ENCODE data around the gene MAPKAPK3. TPM values are rescaled to one million over a fixed set of nuclear protein-coding genes. Genes with fewer than 3 reads are reported as not detected.

The MAPKAPK3 gene
- total RNA-seq, 4 donors from 2014 or later: 66.1 to 147 (median 97.5) TPM

- Histone ChIP-seq H3K36me3 (peaks cover 0 to 4% of the 10 kb centered on the region in 2 donors), H3K9me3 (no peaks in the 10 kb centered on the region), H3K27ac (peak overlapping the region in 2 of 3 donors; percentile 41), H3K4me1 (peaks cover 8 to 30% of the 10 kb centered on the region in 2 donors), H3K27me3 (no peaks in the 10 kb centered on the region), H3K4me3 (replicated peaks in 1 of 3) (no peak overlapping the region)
- DNase-seq: no peak
- TF ChIP-seq CTCF (IDR thresholded peaks at IDR 0.05) (no peak), POLR2A (IDR thresholded peaks at IDR 0.05) (no peak)
- WGBS, 2 donors: 100% methylated on average over 1 of the region's 1 CpG; no CpG with 5 or more reads in 1 of the 2 donors
- intact Hi-C loops (cut with DNase I): no loop called here
Observed at GRCh38 chr3:50574444-50574831, 42.5 kb upstream of the MAPKAPK3 start.

GRCh38 chr3:50575372-50575771, 41.6 kb upstream of the MAPKAPK3 start:
- TF ChIP-seq POLR2A (IDR thresholded peaks at IDR 0.05) (no peak), CTCF (IDR thresholded peaks at IDR 0.05) (no peak)
- intact Hi-C loops (cut with DNase I): no loop called here
- peaks cover 0 to 4% of the 10 kb centered on the region in 2 donors for H3K36me3 ChIP-seq
- DNase-seq: no peak
- H3K4me1 ChIP-seq: peaks cover 2 to 24% of the 10 kb centered on the region in 2 donors
- no peaks in the 10 kb centered on the region for H3K9me3 ChIP-seq
- WGBS, 2 donors: 89 to 94% methylated on average over 6 of the region's 6 CpGs
- peak overlapping the region in 2 of 3 donors; percentile 8 to 13 for H3K27ac ChIP-seq
- no peak overlapping the region for H3K4me3 ChIP-seq (replicated peaks in 1 of 3)
- H3K27me3 ChIP-seq: no peaks in the 10 kb centered on the region

GRCh38 chr3:50577348-50577747, 39.6 kb upstream of the MAPKAPK3 start:
- intact Hi-C loops (cut with DNase I): no loop called here
- H3K9me3 ChIP-seq: no peaks in the 10 kb centered on the region
- H3K4me3 ChIP-seq (replicated peaks in 1 of 3): no peak overlapping the region
- H3K36me3 ChIP-seq: peaks cover 0 to 4% of the 10 kb centered on the region in 2 donors
- H3K27ac ChIP-seq: peak overlapping the region in 2 of 3 donors; percentile 5 to 17
- H3K4me1 ChIP-seq: peaks cover 15 to 29% of the 10 kb centered on the region in 2 donors
- no peaks in the 10 kb centered on the region for H3K27me3 ChIP-seq
- WGBS, 2 donors: 73 to 95% methylated on average over 2 of the region's 2 CpGs
- TF ChIP-seq POLR2A (IDR thresholded peaks at IDR 0.05): no peak
- no peak for TF ChIP-seq CTCF (IDR thresholded peaks at IDR 0.05)
- no peak for DNase-seq

GRCh38 chr3:50580683-50581458, 36.1 kb upstream of the MAPKAPK3 start:
- TF ChIP-seq POLR2A (IDR thresholded peaks at IDR 0.05) (no peak), CTCF (IDR thresholded peaks at IDR 0.05) (no peak)
- intact Hi-C loops (cut with DNase I): no loop called here
- Histone ChIP-seq H3K36me3 (peaks cover 0 to 4% of the 10 kb centered on the region in 2 donors), H3K27ac (peak overlapping the region; percentile 92 to 98 (median 96)), H3K4me3 (replicated peaks in 1 of 3) (no peak overlapping the region), H3K27me3 (no peaks in the 10 kb centered on the region), H3K9me3 (no peaks in the 10 kb centered on the region), H3K4me1 (peaks cover 48 to 49% of the 10 kb centered on the region in 2 donors)
- WGBS, 2 donors: 83 to 93% methylated on average over 7 to 9 of the region's 9 CpGs
- DNase-seq: no peak

GRCh38 chr3:50581459-50581842, 35.5 kb upstream of the MAPKAPK3 start:
- TF ChIP-seq POLR2A (IDR thresholded peaks at IDR 0.05) (no peak), CTCF (IDR thresholded peaks at IDR 0.05) (no peak)
- intact Hi-C loops (cut with DNase I): no loop called here
- peak overlapping the region; percentile 92 to 98 (median 96) for H3K27ac ChIP-seq
- peaks cover 0 to 4% of the 10 kb centered on the region in 2 donors for H3K36me3 ChIP-seq
- peak in 1 of 2 donors; percentile 30 for DNase-seq
- no peaks in the 10 kb centered on the region for H3K27me3 ChIP-seq
- H3K4me1 ChIP-seq: peaks cover 54% of the 10 kb centered on the region in 2 donors
- 83 to 89% methylated on average over 2 of the region's 2 CpGs for WGBS, 2 donors
- H3K4me3 ChIP-seq (replicated peaks in 1 of 3): no peak overlapping the region
- no peaks in the 10 kb centered on the region for H3K9me3 ChIP-seq
